Measurements from ENCODE around the gene SSH2. TPM values are rescaled to one million over a fixed set of nuclear protein-coding genes. Genes with fewer than 3 reads are reported as not detected.
A peak's percentile ranks its signal among the peaks of the same experiment; 100 is the strongest.

SSH2 gene
- polyA plus RNA-seq, 1 of the 3 experiments (the other 2 are of a cell fraction): 8.8 TPM

- H2AFZ ChIP-seq (ENCODE audit: low read depth): no peak overlapping the region
- WGBS (ENCODE audit: low lambda C conversion rate): 10% methylated on average over 1 of the region's 1 CpG
- H3K27ac ChIP-seq (ENCODE audit: low read depth in 2 of 2, low read length in 1 of 2): peak overlapping the region; percentile 20 to 63; a peak in 3 of 4 replicates
- no peaks in the 10 kb centered on the region for H3K79me2 ChIP-seq (ENCODE audit: insufficient read depth)
- H3K27me3 ChIP-seq (ENCODE audit: insufficient read depth): no peaks in the 10 kb centered on the region
- ChIA-PET POLR2A (no interaction called here), CTCF (interaction anchor here (0.6 to 1.7 kb wide), 4 partner anchors 11 to 114 kb away, joined by 3 to 4 read pairs (median 3); no protein-coding TSS in a partner anchor)
- TF ChIP-seq RFX5 (IDR thresholded peaks at IDR 0.05; ENCODE audit: low read length) (no peak), USF2 (IDR thresholded peaks at IDR 0.05; ENCODE audit: borderline replicate concordance, low read depth, low read length) (no peak), POLR2AphosphoS5 (IDR thresholded peaks at IDR 0.05; ENCODE audit: low read depth, low read length) (no peak), ELF1 (IDR thresholded peaks at IDR 0.05) (no peak), GATA2 (CRISPR knock-in tag; IDR thresholded peaks at IDR 0.05) (no peak), MEF2A (IDR thresholded peaks at IDR 0.05; ENCODE audit: borderline replicate concordance, low read depth) (no peak), GABPA (IDR thresholded peaks at IDR 0.05; ENCODE audit: low read depth) (no peak), NRF1 (IDR thresholded peaks at IDR 0.05; ENCODE audit: low read depth, low read length) (no peak), YY1 (IDR thresholded peaks at IDR 0.05; ENCODE audit: low read depth) (no peak), REST (IDR thresholded peaks at IDR 0.05; ENCODE audit: low read depth, low read length) (no peak), MAX (IDR thresholded peaks at IDR 0.05; ENCODE audit: low read depth) (no peak), FOXJ3 (CRISPR knock-in tag; IDR thresholded peaks at IDR 0.05) (no peak)
- peaks cover 25 to 34% of the 10 kb centered on the region in 2 experiments for H3K36me3 ChIP-seq (replicated peaks in 1 of 2; ENCODE audit: control insufficient read depth in 1 of 2, insufficient read depth in 2 of 2, low read length in 1 of 2)
- no peaks in the 10 kb centered on the region for H3K9me3 ChIP-seq
- H3F3A ChIP-seq (replicated peaks; ENCODE audit: insufficient read depth): peaks cover 15% of the 10 kb centered on the region
- peaks cover 0 to 31% of the 10 kb centered on the region in 2 experiments; a peak in 2 of 4 replicates for H3K4me1 ChIP-seq (ENCODE audit: control insufficient read depth in 1 of 2, insufficient read depth in 2 of 2, low read depth in 1 of 2, low read length in 1 of 2)
- DNase-seq: no peak
- no peaks in the 10 kb centered on the region for H3K9me2 ChIP-seq
- no peaks in the 10 kb centered on the region for H4K20me1 ChIP-seq (ENCODE audit: insufficient read depth)
- 0 out of 2 replicates have a peak overlapping the region, but pooled peaks have one; percentile 3 for H3K4me2 ChIP-seq
- H3K4me3 ChIP-seq (ENCODE audit: low read depth in 2 of 2, low read length in 1 of 2): no peak overlapping the region
- H3K9ac ChIP-seq: no peak overlapping the region
Observed at GRCh38 chr17:29665481-29665810, 264.6 kb downstream of the SSH2 start.

All from SK-N-SH (cell line).